IPS-20b (cell line): ENCODE data around the gene MYH7B.

ENCODE experiments used
- H3K27ac ChIP-seq: one replicate; pipeline ENCODE4 v1.5.1; 2013; ENCODE audit warnings: low read length
- H3K27me3 ChIP-seq: 2 replicates; pipeline ENCODE4 v1.6.1; 2013; ENCODE audit warnings: mild to moderate bottlenecking, low read length, inconsistent platforms; ENCODE audit not compliant: insufficient read depth
- H3K36me3 ChIP-seq: 2 replicates; pipeline ENCODE4 v1.6.1; 2013; ENCODE audit warnings: low read depth, mild to moderate bottlenecking, inconsistent platforms, low read length, moderate library complexity; ENCODE audit not compliant: insufficient read depth
- H3K4me1 ChIP-seq: 2 replicates; pipeline ENCODE4 v1.6.1; 2013; ENCODE audit warnings: mild to moderate bottlenecking, control low read depth, inconsistent platforms, low read length, moderate library complexity; ENCODE audit not compliant: insufficient read depth
- H3K4me3 ChIP-seq: 2 replicates; pipeline ENCODE4 v1.5.1; 2013; ENCODE audit warnings: mild to moderate bottlenecking, low read length, inconsistent platforms
- H3K9ac ChIP-seq: 2 replicates; pipeline ENCODE4 v1.6.1; 2013; ENCODE audit warnings: low read depth, mild to moderate bottlenecking, inconsistent platforms, low read length, moderate library complexity
- H3K9me3 ChIP-seq: 2 replicates; pipeline ENCODE4 v1.6.1; 2013; ENCODE audit warnings: mild to moderate bottlenecking, low read depth, low read length, inconsistent platforms; ENCODE audit not compliant: insufficient read depth

Gene MYH7B

DNA sequence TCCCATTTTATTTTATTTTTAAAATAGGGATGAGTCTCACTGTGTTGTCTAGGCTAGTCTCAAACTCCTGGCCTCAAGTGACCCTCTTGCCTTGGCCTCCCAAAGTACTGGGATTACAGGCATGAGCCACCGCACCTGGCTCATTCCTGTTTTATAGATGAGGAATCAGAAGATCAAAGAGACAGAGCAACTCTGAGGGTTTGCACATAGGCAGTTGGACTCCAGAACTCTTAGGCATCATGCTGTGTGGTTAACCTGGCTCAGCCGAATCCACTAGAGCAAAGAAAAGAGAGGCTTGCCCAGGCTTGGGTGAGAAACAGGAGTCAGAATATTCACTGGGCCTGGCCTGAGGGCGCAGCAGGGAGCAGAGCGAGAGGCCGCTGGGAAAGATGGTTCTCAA, 9.4 kb downstream of the MYH7B start:
- H3K9me3 ChIP-seq = no peaks in the 10 kb centered on the region

DNA sequence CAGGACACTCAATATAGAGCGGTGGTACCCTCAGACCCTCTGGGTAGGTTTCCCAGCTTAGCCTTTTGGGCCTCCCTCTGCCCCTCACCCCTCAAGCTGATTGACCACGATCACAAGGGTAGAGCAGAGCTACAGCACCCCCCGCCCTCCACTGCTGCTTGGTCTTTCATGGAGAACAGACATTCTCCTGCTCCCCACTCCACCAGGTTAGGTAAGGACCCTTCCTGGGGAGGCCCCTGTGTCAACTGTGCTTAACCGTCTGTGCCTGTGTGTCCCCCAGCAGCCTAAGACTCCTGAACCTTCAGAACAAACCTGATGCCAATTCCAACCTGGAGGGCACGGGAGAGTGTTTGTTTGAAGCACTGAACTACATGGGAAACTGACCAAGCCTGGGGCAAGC, 11.8 kb downstream of the MYH7B start:
- Histone ChIP-seq H3K27ac (no peak overlapping the region), H3K4me1 (no peaks in the 10 kb centered on the region), H3K27me3 (no peaks in the 10 kb centered on the region), H3K4me3 (no peak overlapping the region), H3K9ac (no peak overlapping the region), H3K36me3 (no peaks in the 10 kb centered on the region), H3K9me3 (no peaks in the 10 kb centered on the region)

More for the DNA sequence above, 9.4 kb downstream of the MYH7B start:
- Histone ChIP-seq H3K36me3 (no peaks in the 10 kb centered on the region), H3K4me1 (no peaks in the 10 kb centered on the region), H3K27ac (no peak overlapping the region), H3K9ac (no peak overlapping the region), H3K27me3 (no peaks in the 10 kb centered on the region), H3K4me3 (no peak overlapping the region)

DNA sequence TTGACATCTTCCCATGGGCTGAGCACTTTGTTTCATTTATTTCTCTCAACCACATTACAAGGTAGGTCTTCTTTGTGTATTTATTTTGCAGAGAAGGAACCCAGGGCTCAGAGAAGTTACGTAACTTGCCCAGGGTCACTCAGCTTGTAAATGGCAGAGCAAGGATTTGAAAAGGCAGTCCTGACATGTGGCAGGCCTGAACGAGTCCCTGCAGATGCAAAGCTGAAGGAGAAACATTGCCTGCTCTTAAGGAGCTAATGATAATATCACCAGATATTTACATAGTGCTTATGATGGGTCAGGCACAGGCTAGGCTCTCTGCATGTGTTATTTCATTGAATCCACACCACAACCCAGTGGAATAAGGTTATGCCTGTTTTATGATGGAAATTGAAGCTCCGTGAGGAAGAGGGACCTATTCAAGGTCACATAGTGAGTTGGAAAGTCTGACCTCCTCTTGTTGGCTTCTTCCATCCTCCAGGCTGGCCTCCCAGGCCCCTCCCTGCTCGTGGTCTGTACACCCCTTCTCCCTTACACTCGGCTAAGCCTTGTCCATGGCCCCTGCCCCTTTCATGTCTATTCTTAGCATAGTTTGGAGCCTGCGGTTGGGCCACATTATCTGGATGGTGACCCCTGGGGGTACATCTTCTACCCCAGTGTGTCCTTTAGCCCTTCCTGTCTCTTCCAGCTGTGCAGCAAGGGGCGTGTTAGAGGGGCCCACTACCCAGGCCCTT, 12.5 kb downstream of the MYH7B start:
- H3K27me3 ChIP-seq = no peaks in the 10 kb centered on the region
- no peak overlapping the region for H3K4me3 ChIP-seq
- no peak overlapping the region for H3K9ac ChIP-seq
- H3K27ac ChIP-seq = no peak overlapping the region
- H3K9me3 ChIP-seq = no peaks in the 10 kb centered on the region
- H3K36me3 ChIP-seq = no peaks in the 10 kb centered on the region
- H3K4me1 ChIP-seq = no peaks in the 10 kb centered on the region

DNA sequence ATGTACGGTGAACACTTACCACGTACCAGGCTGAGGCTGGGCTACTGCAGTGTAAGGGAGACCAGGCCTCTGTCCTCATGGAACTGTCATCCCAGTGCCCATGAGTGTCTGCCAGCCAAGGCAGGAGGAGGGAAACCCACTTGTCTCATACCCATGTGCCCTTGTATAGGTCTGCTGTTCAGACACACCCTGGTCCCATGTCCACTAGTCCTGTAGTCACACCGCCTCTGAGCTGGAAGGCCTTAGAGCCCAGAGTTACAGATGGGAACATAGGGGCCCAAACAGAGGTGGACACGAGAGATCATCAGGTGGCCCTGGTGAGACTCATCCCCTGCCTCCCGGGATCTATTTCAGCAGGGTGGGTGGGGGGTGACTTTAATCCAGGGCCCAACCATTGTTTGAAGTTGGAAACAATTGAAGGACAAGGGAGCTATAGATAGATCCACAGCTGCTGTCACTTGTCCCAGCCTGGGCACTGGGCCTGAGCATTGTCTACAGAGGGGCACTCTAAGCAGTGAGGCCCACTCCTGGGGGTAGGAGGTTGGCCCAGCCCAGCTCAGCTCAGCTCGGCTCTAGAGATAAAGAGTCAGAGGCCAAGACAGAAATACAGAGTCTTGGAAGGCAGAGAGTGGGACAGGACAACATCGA, 14.6 kb downstream of the MYH7B start:
- Histone ChIP-seq H3K9ac (no peak overlapping the region), H3K27ac (no peak overlapping the region), H3K4me3 (no peak overlapping the region), H3K36me3 (no peaks in the 10 kb centered on the region), H3K4me1 (no peaks in the 10 kb centered on the region; the same call in 1 of the 2 replicates), H3K9me3 (no peaks in the 10 kb centered on the region), H3K27me3 (no peaks in the 10 kb centered on the region)

DNA sequence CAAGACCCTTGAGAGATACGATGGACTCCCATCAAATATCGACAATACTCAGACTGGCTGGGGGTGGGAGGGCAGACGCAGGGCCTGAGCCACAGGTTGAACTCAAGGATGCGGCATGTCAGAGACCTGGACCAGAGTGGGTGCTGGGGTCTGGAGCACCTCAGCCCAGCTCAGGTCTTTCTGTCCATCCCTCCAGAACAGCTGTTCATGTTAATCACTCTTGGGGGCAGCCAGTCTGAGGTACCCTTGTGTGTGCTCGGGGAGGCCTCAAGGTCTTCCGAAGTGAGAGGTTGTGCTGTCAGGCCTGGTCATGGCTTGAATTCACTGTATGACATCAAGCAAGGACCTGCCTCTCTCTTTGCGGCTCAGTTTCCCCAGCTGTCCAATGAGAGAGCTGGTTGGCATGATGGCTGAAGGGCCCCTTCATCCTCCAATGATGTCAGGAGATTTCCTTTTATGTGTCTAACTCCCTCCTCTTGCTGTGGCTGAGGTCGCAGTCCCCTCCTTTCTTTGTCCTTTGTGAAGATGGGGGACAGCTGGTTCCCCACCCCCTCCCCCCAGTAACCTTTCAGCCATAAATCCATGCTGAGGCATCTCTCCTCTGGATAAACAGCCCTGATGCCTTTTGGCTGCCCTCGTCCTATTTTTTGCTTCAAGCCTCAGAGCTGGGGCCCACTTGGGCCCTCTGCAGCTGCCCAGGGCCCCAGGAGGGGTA, 15.3 kb downstream of the MYH7B start:
- H3K9ac ChIP-seq = no peak overlapping the region
- H3K9me3 ChIP-seq = no peaks in the 10 kb centered on the region
- no peak overlapping the region for H3K4me3 ChIP-seq
- H3K36me3 ChIP-seq = no peaks in the 10 kb centered on the region
- H3K4me1 ChIP-seq = no peaks in the 10 kb centered on the region; the same call in 1 of the 2 replicates
- no peaks in the 10 kb centered on the region for H3K27me3 ChIP-seq
- H3K27ac ChIP-seq = no peak overlapping the region

DNA sequence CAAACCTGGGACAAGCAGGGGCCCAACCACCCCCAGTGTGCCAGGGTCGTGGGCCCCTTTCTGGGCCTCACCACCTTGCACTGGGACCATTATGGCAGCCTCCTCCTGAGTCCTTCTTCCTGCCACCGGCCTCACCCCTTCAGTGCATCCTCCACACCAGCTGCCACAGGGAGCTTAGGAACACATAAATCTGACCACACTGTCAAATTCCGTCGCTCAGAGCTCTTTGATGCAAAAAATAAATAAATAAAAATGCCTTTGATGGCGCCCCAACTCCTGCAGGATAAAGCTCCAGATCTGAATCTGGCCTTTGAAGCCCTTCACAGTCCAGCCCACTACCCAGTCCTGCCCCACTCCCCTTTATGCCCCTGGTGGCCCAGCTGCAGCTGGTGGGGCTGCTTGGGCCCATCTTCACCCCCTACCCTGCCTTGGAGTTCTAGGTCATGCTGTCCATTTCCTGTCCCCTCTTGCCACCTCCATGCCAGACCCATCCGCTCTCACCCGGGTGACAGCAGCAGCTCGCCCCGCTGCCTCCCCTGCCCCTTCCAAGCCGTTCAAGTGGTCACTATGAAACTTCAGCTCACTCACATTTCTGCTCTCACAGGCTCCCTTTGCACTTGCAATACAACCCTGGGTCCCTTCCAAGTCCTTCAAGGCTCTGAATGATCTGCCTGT, 16.0 kb downstream of the MYH7B start:
- Histone ChIP-seq H3K27ac (no peak overlapping the region), H3K4me3 (no peak overlapping the region), H3K4me1 (no peaks in the 10 kb centered on the region; the same call in 1 of the 2 replicates), H3K9me3 (no peaks in the 10 kb centered on the region), H3K36me3 (no peaks in the 10 kb centered on the region), H3K27me3 (no peaks in the 10 kb centered on the region), H3K9ac (no peak overlapping the region)

DNA sequence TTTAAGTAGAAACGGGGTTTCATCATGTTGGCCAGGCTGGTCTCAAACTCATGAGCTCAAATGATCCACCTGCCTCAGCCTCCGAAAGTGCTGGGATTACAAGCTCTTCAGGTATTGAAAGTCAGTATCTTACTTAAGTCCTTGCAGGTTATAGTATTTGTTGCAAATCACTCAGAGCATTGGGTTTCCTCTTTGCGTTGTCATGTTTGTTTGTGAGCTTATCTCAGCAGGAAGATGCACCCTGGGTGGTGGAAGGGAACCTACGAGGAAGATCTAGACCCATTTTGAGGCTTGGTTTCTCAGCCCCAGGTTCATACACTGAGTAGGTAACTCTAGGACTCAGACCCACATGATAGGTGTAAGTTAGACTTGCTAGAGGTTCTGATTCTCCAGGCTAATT, 18.6 kb downstream of the MYH7B start:
- Histone ChIP-seq H3K4me1 (peaks cover 3% of the 10 kb centered on the region; the same call in 1 of the 2 replicates), H3K9me3 (no peaks in the 10 kb centered on the region), H3K36me3 (no peaks in the 10 kb centered on the region), H3K4me3 (no peak overlapping the region), H3K27me3 (no peaks in the 10 kb centered on the region), H3K9ac (no peak overlapping the region), H3K27ac (no peak overlapping the region)

DNA sequence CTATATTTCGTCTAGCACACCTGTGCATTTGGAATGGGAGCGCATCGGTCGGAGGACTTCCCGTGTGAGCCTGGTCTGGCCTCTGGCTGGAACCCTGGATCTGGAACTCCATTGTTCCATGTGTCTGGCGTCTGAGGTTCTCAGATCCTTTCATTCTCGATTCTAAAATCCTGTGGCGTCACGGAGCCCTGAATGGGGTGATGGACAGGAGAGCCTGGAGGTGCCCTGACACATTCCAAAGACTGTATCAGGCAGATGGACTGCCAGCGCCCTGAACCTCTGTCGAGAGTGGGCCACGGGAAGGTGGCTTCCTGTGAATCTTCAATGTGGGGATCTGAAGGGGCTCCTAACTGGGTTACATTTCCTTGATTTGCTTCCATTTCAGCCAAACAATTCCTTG, 20.6 kb downstream of the MYH7B start:
- Histone ChIP-seq H3K4me3 (no peak overlapping the region), H3K36me3 (no peaks in the 10 kb centered on the region), H3K9ac (no peak overlapping the region), H3K9me3 (no peaks in the 10 kb centered on the region), H3K27ac (no peak overlapping the region), H3K4me1 (peaks cover 7% of the 10 kb centered on the region; the same call in 1 of the 2 replicates), H3K27me3 (no peaks in the 10 kb centered on the region)

DNA sequence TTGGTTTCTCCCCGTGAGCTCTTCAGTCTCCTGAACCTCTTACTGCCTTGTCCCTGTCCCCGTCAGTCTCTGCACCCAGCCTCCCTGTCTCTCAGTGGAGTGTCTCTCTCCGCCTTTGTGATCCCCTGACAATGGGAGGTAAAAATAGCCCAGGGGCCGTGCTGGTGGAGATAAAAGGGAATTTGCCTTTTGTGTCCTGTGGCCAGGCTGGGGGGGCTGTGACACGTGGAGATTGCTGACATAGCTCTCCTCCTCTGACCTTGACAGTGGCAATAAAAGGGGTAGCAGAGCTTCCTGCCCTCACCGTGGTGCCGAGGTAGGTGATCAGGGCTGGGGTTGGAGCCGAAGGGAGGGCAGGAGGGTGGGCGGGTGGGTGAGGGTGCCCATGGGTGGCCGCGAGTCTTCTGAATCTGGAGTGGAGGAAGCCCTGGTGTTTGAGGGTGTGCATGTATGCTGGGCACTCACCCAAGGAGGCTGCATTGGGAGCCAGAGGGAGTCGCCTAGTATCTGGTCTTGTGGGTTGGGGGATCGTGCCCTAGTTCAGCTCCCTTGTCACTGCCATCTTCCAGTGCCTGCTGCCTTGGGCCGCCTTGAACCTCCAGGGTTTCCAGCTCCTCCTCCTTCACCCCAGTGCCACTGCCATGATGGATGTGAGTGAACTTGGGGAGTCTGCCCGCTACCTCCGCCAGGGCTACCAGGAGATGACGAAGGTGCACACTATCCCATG, 21.9 kb downstream of the MYH7B start:
- Histone ChIP-seq H3K27ac (no peak overlapping the region), H3K9ac (no peak overlapping the region), H3K4me1 (peaks cover 7% of the 10 kb centered on the region; the same call in 1 of the 2 replicates), H3K36me3 (no peaks in the 10 kb centered on the region), H3K27me3 (peaks cover 7% of the 10 kb centered on the region), H3K9me3 (no peaks in the 10 kb centered on the region), H3K4me3 (no peak overlapping the region)

DNA sequence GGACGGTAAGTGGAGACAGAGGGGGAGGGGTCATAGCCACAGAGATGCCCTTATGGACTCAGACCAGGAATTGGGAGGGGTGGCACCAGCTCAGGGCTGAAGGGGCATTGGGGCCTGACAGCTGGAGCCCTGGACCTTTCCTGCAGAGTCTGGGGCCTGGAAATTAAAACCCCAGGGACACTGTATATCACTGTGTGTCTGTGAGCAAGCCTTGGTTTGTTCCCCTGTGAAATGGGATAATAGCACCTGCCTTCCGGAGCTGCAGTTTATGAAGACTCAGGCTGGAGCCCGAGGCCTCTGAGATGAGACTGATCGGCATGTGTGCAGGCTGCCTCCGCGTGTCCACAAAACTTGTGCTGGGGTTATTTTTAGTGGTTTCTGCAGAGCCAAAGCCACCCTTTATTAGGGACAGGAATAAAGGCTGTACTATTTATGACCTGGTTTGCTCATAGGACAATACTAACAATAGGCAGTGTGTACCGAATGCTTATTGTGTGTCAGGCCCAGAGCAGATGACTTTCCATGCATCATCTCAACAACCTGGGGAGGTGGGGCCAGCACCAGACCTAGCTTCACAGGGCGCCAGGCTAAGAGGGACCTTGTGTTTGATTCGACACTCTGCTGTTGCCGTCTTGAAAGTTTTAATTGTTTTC, 22.6 kb downstream of the MYH7B start:
- no peaks in the 10 kb centered on the region for H3K9me3 ChIP-seq
- no peaks in the 10 kb centered on the region for H3K36me3 ChIP-seq
- no peak overlapping the region for H3K4me3 ChIP-seq
- no peak overlapping the region for H3K27ac ChIP-seq
- H3K9ac ChIP-seq = no peak overlapping the region
- peaks cover 14% of the 10 kb centered on the region for H3K27me3 ChIP-seq
- peaks cover 8% of the 10 kb centered on the region; the same call in 1 of the 2 replicates for H3K4me1 ChIP-seq
